PC-9 (cell line): ENCODE data around the gene MAGI2. TPM values are rescaled to one million over a fixed set of nuclear protein-coding genes. Genes with fewer than 3 reads are reported as not detected.

ENCODE experiments used
- BruUV-seq: library from RNA; stranded (reverse); fragments of 400-500 nt; replicated peaks from 2 replicates; lab custom pipeline; 2021; lab: Mats Ljungman, UMichigan
- CTCF ChIA-PET: fragments of 300-600 bp; sonication (Branson Sonifier 250); formaldehyde crosslinking; loops from one replicate; lab custom pipeline; 2022; ENCODE audit warnings: antibody characterized with exemption; lab: Charles Lee
- POLR2A ChIA-PET: fragments of 300-600 bp; sonication (Branson Sonifier 250); formaldehyde crosslinking; loops from one replicate; lab custom pipeline; 2022; ENCODE audit warnings: antibody characterized with exemption; ENCODE audit not compliant: unreplicated experiment; lab: Charles Lee
- DNase-seq, 2 experiments: peaks; one replicate each; pipeline versions ENCODE4 v3.0.0 to v3.0.0-alpha.2; 2015 to 2022; ENCODE audit warnings: mixed read lengths in 1 of 2
- H2AFZ ChIP-seq: fragments of 200-600 bp; sonication (generic); 2 replicates; pipeline ENCODE4 v1.8.1; 2017; ENCODE audit warnings: antibody characterized with exemption
- H3F3A ChIP-seq: fragments of 200-600 bp; sonication (generic); 2 replicates; pipeline ENCODE4 v1.8.1; 2017; ENCODE audit warnings: antibody characterized with exemption, mild to moderate bottlenecking, low read depth; ENCODE audit not compliant: insufficient read depth
- H3K27ac ChIP-seq: fragments of 200-600 bp; sonication (generic); 2 replicates; pipeline ENCODE4 v1.6.1; 2016; ENCODE audit warnings: mixed run types
- H3K27me3 ChIP-seq: fragments of 200-600 bp; sonication (generic); 2 replicates; pipeline ENCODE4 v1.6.1; 2016; ENCODE audit warnings: low read depth, mixed run types; ENCODE audit not compliant: insufficient read depth
- H3K36me3 ChIP-seq: fragments of 200-600 bp; sonication (generic); 2 replicates; pipeline ENCODE4 v1.6.1; 2016; ENCODE audit warnings: low read depth, mixed run types
- H3K4me1 ChIP-seq: fragments of 200-600 bp; sonication (generic); replicated peaks from 2 replicates; pipeline ENCODE4 v1.6.1; 2016; ENCODE audit warnings: mixed run types; ENCODE audit not compliant: insufficient read depth
- H3K4me2 ChIP-seq: fragments of 200-600 bp; sonication (generic); 2 replicates; pipeline ENCODE4 v1.6.1; 2017; ENCODE audit warnings: mixed run types
- H3K4me3 ChIP-seq: fragments of 200-600 bp; sonication (generic); 2 replicates; pipeline ENCODE4 v1.6.1; 2016; ENCODE audit warnings: mixed run types
- H3K79me2 ChIP-seq: fragments of 200-600 bp; sonication (generic); 2 replicates; pipeline ENCODE4 v1.6.1; 2017; ENCODE audit warnings: low read depth, mixed run types
- H3K9me2 ChIP-seq: fragments of 200-600 bp; sonication (generic); 2 replicates; pipeline ENCODE4 v1.8.1; 2017; ENCODE audit warnings: mild to moderate bottlenecking; ENCODE audit not compliant: insufficient read depth
- H3K9me3 ChIP-seq: fragments of 200-600 bp; sonication (generic); 2 replicates; pipeline ENCODE4 v1.8.1; 2016; ENCODE audit warnings: low read depth; ENCODE audit not compliant: insufficient read depth
- H4K20me1 ChIP-seq: fragments of 200-600 bp; sonication (generic); 2 replicates; pipeline ENCODE4 v1.8.1; 2017; ENCODE audit not compliant: insufficient read depth
- CTCF ChIP-seq: fragments of 200-600 bp; sonication (generic); conservative IDR thresholded peaks from 2 replicates; pipeline ENCODE4 v1.6.1; 2017; ENCODE audit warnings: mixed run types, antibody characterized with exemption, mild to moderate bottlenecking, moderate library complexity
- EZH2 ChIP-seq: fragments of 200-600 bp; sonication (generic); IDR thresholded peaks from 2 replicates; pipeline ENCODE4 v1.8.0; 2017; ENCODE audit warnings: antibody characterized with exemption, low read depth
- intact Hi-C: fragments of 100-400 bp; cut with micrococcal nuclease; formaldehyde crosslinking; loops from one replicate; pipeline ENCODE4 v1.10.0; 2022; ENCODE audit not compliant: unreplicated experiment
- total RNA-seq: library from RNA; stranded (reverse); gene quantifications from 2 replicates; pipeline ENCODE4 v1.2.3, GENCODE V29; 2021

The MAGI2 gene
- total RNA-seq, 1 experiment from 2014 or later: 0.92 TPM

- no TSS peak for BruUV-seq
- Histone ChIP-seq H3K79me2 (no peaks in the 10 kb centered on the region), H3K36me3 (no peaks in the 10 kb centered on the region), H3F3A (no peaks in the 10 kb centered on the region), H4K20me1 (no peaks in the 10 kb centered on the region), H3K9me2 (no peaks in the 10 kb centered on the region), H3K4me3 (no peak overlapping the region), H3K27me3 (no peaks in the 10 kb centered on the region), H2AFZ (no peak overlapping the region), H3K4me2 (no peak overlapping the region), H3K4me1 (no peaks in the 10 kb centered on the region), H3K9me3 (no peaks in the 10 kb centered on the region), H3K27ac (no peak overlapping the region)
- CTCF ChIA-PET: no interaction called here
- POLR2A ChIA-PET: no interaction called here
- TF ChIP-seq CTCF (no peak), EZH2 (no peak)
- no peak for DNase-seq
- intact Hi-C loops: loop anchor here (10.0 kb wide), 1 partner anchor 570 kb away; no protein-coding TSS in a partner anchor
These were observed 1228.5 kb downstream of the MAGI2 start for GRCh38 chr7:78224923-78225322.

GRCh38 chr7:78223598-78223997 lies 1229.9 kb downstream of the MAGI2 start:
- no peak overlapping the region for H3K4me3 ChIP-seq
- CTCF ChIA-PET: no interaction called here
- H3K27ac ChIP-seq: no peak overlapping the region
- no TSS peak for BruUV-seq
- no peaks in the 10 kb centered on the region for H4K20me1 ChIP-seq
- intact Hi-C loops: loop anchor here (10.0 kb wide), 1 partner anchor 569 kb away; no protein-coding TSS in a partner anchor
- H3K79me2 ChIP-seq: no peaks in the 10 kb centered on the region
- H3K9me2 ChIP-seq: no peaks in the 10 kb centered on the region
- H3K4me2 ChIP-seq: no peak overlapping the region
- H3K9me3 ChIP-seq: no peaks in the 10 kb centered on the region
- H3K27me3 ChIP-seq: no peaks in the 10 kb centered on the region
- no peak for DNase-seq
- H3K4me1 ChIP-seq: no peaks in the 10 kb centered on the region
- H3F3A ChIP-seq: no peaks in the 10 kb centered on the region
- no peaks in the 10 kb centered on the region for H3K36me3 ChIP-seq
- no peak overlapping the region for H2AFZ ChIP-seq
- POLR2A ChIA-PET: no interaction called here
- TF ChIP-seq CTCF (no peak), EZH2 (no peak)

GRCh38 chr7:78222001-78222751 lies 1231.3 kb downstream of the MAGI2 start:
- TF ChIP-seq CTCF: no peak
- no peak for DNase-seq
- H3K9me2 ChIP-seq: no peaks in the 10 kb centered on the region
- ChIA-PET POLR2A (no interaction called here), CTCF (no interaction called here)
- H3K79me2 ChIP-seq: no peaks in the 10 kb centered on the region
- H4K20me1 ChIP-seq: no peaks in the 10 kb centered on the region
- no peaks in the 10 kb centered on the region for H3K4me1 ChIP-seq
- H3K36me3 ChIP-seq: no peaks in the 10 kb centered on the region
- H3K9me3 ChIP-seq: no peaks in the 10 kb centered on the region
- BruUV-seq: no TSS peak
- no peak overlapping the region for H3K4me3 ChIP-seq
- no peaks in the 10 kb centered on the region for H3K27me3 ChIP-seq
- no peak overlapping the region for H3K27ac ChIP-seq
- H3K4me2 ChIP-seq: no peak overlapping the region
- intact Hi-C loops: loop anchor here (10.0 kb wide), 1 partner anchor 567 kb away; no protein-coding TSS in a partner anchor
- H2AFZ ChIP-seq: no peak overlapping the region
- no peaks in the 10 kb centered on the region for H3F3A ChIP-seq
